Skin of body (tissue), 2 donors: Measurements from ENCODE around the gene AMOT. TPM values are rescaled to one million over a fixed set of nuclear protein-coding genes. Genes with fewer than 3 reads are reported as not detected.

Source experiments
- DNase-seq: peaks from one replicate; lab custom pipeline; 2025; lab: John Stamatoyannopoulos, UW
- total RNA-seq: library from RNA; depleted of rRNA; stranded (reverse); fragments of >200 nt; gene quantifications from one replicate; pipeline ENCODE4 v1.2.3, GENCODE V29; 2014

AMOT gene
- total RNA-seq, 1 donor from 2014 or later = 18.7 TPM

- DNase-seq = no peak
Observed at GRCh38 chrX:112800971-112801775, 39.5 kb downstream of the AMOT start.

- no peak for DNase-seq
Observed at GRCh38 chrX:112799425-112799824, 41.2 kb downstream of the AMOT start.

- no peak for DNase-seq
Observed at GRCh38 chrX:112798736-112799135, 41.9 kb downstream of the AMOT start.

- no peak for DNase-seq
Observed at GRCh38 chrX:112789931-112790330, 50.7 kb downstream of the AMOT start.

GRCh38 chrX:112786076-112786475 is 54.6 kb downstream of the AMOT start:
- DNase-seq = no peak

- DNase-seq = no peak
Observed at GRCh38 chrX:112785344-112785743, 55.3 kb downstream of the AMOT start.

GRCh38 chrX:112784692-112785091 is 55.9 kb downstream of the AMOT start:
- DNase-seq = no peak

GRCh38 chrX:112779139-112779538 is 61.5 kb downstream of the AMOT start:
- DNase-seq = no peak

- DNase-seq = no peak
Observed at GRCh38 chrX:112774651-112775293, 65.9 kb downstream of the AMOT start.

- no peak for DNase-seq
Observed at GRCh38 chrX:112774142-112774541, 66.5 kb downstream of the AMOT start.

GRCh38 chrX:112769034-112769433 is 71.6 kb downstream of the AMOT start:
- no peak for DNase-seq

- no peak for DNase-seq
Observed at GRCh38 chrX:112768563-112768962, 72.1 kb downstream of the AMOT start.

GRCh38 chrX:112766774-112767173 is 73.9 kb downstream of the AMOT start:
- no peak for DNase-seq

- DNase-seq = no peak
Observed at GRCh38 chrX:112761242-112762207, 79.1 kb downstream of the AMOT start.

- no peak for DNase-seq
Observed at GRCh38 chrX:112760697-112761096, 79.9 kb downstream of the AMOT start.

- DNase-seq = no peak
Observed at GRCh38 chrX:112759966-112760365, 80.7 kb downstream of the AMOT start.

- DNase-seq = no peak
Observed at GRCh38 chrX:112759512-112759911, 81.1 kb downstream of the AMOT start.

GRCh38 chrX:112757946-112758345 is 82.7 kb downstream of the AMOT start:
- DNase-seq = no peak

- no peak for DNase-seq
Observed at GRCh38 chrX:112753116-112753515, 87.5 kb downstream of the AMOT start.

- DNase-seq = no peak
Observed at GRCh38 chrX:112751076-112751475, 89.6 kb downstream of the AMOT start.

GRCh38 chrX:112746812-112747595 is 93.6 kb downstream of the AMOT start:
- no peak for DNase-seq
